HG02759 (cell line): Measurements from ENCODE around the gene TTC34.
"Not testable (repeated sequence)": the region's sequence is repeated elsewhere in the genome, so short reads cannot be mapped to it uniquely, and the experiment has no call there.

Experiments used
- ATAC-seq: cut with Tn5 transposase; IDR thresholded peaks from one replicate; pipeline ENCODE4 v1.9.1; 2021; ENCODE audit warnings: mild to moderate bottlenecking, moderate library complexity; ENCODE audit not compliant: unreplicated experiment

Gene TTC34

DNA sequence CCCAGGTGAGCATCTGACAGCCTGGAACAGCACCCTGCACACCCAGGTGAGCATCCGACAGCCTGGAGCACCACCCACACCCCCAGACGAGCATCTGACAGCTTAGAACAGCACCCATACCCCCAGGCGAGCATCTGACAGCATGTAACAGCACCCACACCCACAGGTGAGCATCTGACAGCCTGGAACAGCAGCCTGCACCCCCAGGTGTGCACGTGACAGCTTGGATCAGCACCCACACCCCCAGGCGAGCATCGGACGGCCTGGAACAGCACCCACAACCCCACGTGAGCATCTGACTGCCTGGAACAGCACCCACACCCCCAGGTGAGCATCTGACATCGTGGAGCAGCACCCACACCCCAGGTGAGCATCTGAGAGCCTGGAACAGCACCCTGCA is 116.6 kb downstream of the TTC34 start:
- ATAC-seq, result not testable (repeated sequence)

GRCh38 chr1:2684000-2684399 is 117.5 kb downstream of the TTC34 start:
- ATAC-seq, result not testable (repeated sequence)

DNA sequence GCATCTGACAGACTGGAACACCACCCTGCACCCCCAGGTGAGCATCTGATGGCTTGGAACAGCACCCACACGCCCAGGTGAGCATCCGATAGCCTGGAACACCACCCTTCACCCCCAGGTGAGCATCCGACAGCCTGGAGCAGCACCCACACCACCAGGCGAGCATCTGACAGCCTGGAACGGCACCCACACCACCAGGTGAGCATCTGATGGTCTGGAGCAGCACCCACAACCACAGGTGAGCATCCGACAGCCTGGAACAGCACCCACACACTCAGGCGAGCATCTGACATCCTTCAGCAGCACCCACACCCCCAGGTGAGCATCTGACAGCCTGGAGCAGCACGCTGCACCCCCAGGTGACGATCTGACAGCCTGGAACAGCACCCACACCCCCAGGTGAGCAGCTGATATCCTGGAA is 118.2 kb downstream of the TTC34 start:
- ATAC-seq, result not testable (repeated sequence)

- not testable (repeated sequence) for ATAC-seq
Measured at GRCh38 chr1:2682879-2683278, 118.6 kb downstream of the TTC34 start.

DNA sequence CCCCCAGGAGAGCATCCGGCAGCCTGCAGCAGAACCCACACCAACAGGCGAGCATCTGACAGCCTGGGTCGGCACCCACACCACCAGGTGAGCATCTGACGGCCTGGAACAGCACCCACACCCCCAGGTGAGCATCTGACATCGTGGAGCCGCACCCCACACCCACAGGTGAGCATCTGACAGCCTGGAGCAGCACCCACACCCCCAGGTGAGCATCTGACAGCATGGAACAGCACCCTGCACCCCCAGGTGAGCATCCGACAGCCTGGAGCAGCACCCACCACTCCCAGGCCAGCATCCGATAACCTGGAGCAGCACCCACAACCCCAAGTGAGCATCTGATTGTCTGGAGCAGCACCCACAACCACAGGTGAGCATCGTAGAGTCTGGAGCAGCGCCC is 124.8 kb downstream of the TTC34 start:
- not testable (repeated sequence) for ATAC-seq

GRCh38 chr1:2671656-2672055 is 129.8 kb downstream of the TTC34 start:
- ATAC-seq, result not testable (repeated sequence)

- ATAC-seq, result not testable (repeated sequence)
Measured at GRCh38 chr1:2659806-2660205, 141.7 kb downstream of the TTC34 start.

DNA sequence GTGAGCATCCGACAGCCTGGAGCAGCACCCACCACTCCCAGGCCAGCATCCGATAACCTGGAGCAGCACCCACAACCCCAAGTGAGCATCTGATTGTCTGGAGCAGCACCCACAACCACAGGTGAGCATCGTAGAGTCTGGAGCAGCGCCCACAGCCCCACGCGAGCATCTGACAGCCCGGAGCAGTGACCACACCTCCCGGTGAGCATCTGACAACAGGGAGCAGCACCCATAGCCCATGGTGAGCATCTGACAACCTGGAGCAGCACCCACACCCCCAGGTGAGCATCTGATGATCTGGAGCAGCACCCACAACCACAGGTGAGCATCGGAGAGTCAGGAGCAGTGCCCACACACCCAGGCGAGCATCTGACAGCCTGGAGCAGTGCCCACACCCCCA is 143.6 kb downstream of the TTC34 start:
- not testable (repeated sequence) for ATAC-seq

DNA sequence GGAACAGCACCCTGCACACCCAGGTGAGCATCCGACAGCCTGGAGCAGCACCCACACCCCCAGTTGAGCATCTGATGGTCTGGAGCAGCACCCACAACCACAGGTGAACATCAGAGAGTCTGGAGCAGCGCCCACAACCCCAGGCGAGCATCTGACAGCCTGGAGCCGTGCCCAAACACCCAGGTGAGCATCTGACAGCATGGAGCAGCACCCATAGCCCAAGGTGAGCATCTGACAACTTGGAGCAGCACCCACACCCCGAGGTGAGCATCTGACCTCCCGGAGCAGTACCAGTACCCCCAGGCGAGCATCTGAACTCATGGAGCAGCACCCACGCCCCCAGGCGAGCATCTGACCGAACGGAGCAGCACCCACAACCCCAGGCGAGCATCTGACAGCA is 144.4 kb downstream of the TTC34 start:
- not testable (repeated sequence) for ATAC-seq

DNA sequence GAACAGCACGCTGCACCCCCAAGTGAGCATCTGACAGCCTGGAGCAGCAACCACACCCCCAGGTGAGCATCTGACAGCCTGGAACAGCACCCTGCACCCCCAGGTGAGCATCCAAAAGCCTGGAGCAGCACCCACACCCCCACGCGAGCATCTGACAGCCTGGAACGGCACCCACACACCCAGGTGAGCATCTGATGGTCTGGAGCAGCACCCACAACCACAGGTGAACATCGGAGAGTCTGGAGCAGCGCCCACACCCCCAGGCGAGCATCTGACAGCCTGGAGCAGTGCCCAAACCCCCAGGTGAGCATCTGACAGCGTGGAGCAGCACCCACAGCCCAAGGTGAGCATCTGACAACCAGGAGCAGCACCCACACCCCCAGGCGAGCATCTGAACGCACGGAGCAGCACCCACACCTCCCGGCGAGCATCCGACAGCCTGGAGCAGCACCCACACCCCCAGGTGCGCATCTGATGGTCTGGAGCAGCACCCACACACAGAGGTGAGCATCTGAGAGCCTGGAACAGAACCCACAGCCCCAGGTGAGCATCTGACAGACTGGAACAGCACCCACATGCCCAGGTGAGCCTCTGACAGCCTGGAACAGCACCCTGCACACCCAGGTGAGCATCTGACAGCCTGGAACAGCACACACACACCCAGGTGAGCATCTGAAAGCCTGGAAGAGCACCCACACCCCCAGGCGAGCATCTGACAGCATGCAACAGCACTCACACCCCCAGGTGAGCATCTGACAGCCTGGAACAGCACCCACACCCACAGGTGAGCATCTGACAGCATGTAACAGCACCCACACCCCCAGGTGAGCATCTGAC is 145.7 kb downstream of the TTC34 start:
- ATAC-seq, result not testable (repeated sequence)

DNA sequence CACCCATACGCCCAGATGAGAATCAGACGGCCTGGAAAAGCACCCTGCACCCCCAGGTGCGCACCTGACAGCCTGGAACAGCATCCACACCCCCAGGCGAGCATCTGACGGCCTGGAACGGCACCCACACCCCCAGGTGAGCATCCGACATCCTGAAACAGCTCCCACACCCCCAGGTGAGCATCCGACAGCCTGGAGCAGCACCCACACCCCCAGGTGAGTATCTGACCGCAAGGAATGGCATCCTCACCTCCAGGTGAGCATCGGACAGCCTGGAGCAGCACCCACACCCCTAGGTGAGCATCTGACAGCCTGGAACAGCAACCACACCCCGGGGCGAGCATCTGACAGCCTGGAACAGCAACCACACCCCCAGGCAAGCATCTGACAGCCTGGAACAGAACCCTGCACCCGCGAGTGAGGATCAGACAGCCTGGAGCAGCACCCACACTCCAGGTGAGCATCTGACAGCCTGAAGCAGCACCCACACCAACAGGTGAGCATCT is 147.0 kb downstream of the TTC34 start:
- not testable (repeated sequence) for ATAC-seq

DNA sequence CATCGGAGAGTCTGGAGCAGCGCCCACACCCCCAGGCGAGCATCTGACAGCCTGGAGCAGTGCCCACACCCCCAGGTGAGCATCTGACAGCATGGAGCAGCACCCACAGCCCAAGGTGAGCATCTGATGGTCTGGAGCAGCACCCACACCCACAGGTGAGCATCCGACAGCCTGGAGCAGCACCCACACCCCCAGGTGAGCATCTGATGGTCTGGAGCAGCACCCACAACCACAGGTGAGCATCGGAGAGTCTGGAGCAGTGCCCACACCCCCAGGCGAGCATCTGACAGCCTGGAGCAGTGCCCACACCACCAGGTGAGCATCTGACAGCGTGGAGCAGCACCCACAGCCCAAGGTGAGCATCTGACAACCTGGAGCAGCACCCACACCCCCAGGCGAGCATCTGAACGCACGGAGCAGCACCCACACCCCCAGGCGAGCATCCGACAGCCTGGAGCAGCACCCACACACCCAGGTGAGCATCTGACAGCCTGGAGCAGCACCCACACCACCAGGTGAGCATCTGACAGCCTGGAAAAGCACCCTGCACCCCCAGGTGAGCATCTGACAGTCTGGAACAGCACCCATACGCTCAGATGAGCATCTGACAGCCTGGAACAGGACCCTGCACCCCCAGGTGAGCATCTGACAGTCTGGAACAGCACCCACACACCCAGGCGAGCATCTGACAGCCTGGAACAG is 147.6 kb downstream of the TTC34 start:
- ATAC-seq, result not testable (repeated sequence)

- ATAC-seq, result not testable (repeated sequence)
Measured at GRCh38 chr1:2652926-2653571, 148.4 kb downstream of the TTC34 start.

GRCh38 chr1:2652152-2652925 is 149.2 kb downstream of the TTC34 start:
- not testable (repeated sequence) for ATAC-seq

GRCh38 chr1:2650967-2651645 is 150.4 kb downstream of the TTC34 start:
- no peak for ATAC-seq

DNA sequence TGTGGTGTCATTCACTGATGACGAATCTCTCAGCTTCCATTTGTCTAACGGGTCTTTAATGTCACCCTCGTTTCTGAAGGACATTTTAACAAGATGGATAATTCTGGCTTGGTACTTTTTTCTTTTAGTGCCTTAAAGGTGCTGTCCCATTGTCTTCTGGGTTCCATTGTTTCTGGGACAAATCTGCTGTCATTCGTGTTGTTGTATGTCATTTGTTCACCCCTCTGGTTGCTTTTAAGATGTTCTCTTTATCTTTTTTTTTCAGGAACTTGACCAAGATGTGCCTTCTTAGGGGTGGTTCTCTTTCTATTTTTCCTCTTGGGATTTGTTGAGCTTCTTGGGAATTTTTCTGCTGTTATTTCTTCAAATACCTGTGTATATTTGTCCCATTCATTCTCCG is 154.7 kb downstream of the TTC34 start:
- no peak for ATAC-seq

DNA sequence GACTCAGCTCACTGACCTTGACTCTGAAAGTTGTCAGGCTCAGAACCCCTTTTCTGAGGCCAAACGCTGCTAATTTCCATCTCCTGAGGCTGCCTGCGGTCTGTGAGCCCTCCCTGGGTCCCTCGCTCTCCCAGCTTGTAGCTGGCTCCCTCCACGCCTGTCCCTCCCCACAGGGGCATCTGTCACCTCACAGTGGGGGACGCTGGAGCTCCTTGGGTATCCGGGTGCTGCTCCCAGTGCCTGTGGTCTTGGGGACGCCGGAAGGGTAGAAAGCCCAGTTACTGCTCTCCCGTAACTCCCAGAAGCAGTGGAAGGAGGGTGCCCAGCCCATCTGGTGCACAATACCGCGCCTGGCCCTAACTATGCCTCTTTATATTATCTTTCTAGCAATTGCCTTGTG is 155.7 kb downstream of the TTC34 start:
- no peak for ATAC-seq

DNA sequence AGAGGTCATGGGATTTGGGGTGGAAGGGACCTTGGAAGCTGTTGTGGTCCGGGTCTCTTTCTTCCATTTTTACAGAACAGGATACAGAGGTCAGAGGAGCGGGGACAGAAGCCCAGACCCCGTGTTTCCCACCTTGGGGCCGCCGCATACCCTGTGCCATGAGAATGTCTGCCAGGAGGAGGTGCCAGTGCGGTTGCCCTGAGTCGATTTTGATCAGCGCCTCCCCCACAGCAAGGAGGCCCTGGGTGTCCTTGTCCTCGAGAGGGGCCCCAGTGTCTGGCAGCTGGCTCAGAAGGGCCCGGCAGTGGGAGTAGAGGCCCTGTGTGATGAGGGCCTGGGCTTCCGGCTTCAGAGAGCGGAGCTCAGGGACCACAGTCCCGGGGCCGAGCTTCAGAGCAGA is 156.3 kb downstream of the TTC34 start:
- no peak for ATAC-seq

DNA sequence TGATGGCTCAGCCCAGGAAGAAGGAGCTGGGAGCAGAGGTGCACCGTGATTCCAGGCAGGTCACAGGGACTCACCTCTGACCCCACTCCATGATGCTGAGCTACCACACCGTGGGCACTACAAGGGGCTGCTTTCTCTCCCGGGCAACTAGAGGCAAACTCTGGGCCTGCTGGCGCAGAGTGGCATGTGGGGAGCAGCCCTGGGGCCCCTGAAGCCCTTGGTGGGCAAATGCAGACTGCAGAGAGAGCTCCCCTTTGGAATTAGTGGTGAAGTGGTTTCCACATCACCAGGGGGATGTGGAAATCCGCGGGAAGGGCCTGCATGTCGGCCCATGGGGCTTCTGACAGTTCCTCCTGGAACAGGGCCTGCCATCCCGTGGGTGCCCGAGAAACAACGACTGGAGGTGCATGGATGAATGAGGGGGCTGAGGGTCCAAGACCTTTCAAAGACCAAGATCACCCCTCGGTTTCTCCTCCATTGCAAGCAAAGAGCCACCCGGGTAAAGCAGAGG is 156.8 kb downstream of the TTC34 start:
- ATAC-seq, result no peak

DNA sequence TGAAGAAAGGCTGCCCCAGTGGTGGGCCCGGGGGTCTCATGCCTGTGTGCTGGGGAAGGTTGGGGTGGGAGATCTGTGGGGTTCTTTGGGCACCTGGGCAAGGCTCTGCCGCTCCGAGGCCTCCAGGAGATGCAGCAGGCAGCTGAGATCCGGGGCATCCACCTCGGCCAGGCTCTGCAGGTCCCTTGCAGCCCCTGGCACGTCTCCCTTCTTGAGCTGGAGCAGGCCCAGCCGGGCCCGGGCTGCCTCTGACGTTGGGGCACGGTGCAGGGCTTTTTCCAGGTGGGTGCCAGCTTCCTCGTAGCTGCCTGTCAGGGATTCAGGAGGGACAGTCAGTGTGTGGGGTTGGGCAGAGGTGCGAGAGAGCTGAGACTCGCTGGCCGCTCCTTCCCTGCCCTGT is 157.3 kb downstream of the TTC34 start:
- ATAC-seq, result no peak
